ENCODE results near the gene SNX1. TPM values are rescaled to one million over a fixed set of nuclear protein-coding genes. Genes with fewer than 3 reads are reported as not detected.

Gene SNX1
- polyA plus RNA-seq, 1 donor (not counting 4 experiments of a cell fraction or from before 2014, with no cell fraction given): 90.2 TPM

DNA sequence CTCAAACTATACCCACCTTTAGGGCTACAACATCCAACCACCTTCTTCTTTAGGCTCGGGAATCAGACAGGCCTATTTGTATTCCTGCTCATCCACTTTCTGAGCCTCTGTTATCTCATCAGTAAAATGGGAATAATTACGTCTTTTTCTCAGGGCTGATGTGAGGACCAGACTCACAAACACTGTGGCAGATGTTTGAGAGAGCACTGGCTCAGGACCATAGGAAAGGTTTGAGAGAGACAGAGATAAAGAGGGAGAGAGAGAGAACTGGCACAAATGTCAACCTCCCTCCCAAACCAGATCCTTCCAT, 44.7 kb upstream of the SNX1 start:
- no peak for TF ChIP-seq EZH2 (IDR thresholded peaks at IDR 0.05; ENCODE audit: low read length)
- TF ChIP-seq, protein P1, sequence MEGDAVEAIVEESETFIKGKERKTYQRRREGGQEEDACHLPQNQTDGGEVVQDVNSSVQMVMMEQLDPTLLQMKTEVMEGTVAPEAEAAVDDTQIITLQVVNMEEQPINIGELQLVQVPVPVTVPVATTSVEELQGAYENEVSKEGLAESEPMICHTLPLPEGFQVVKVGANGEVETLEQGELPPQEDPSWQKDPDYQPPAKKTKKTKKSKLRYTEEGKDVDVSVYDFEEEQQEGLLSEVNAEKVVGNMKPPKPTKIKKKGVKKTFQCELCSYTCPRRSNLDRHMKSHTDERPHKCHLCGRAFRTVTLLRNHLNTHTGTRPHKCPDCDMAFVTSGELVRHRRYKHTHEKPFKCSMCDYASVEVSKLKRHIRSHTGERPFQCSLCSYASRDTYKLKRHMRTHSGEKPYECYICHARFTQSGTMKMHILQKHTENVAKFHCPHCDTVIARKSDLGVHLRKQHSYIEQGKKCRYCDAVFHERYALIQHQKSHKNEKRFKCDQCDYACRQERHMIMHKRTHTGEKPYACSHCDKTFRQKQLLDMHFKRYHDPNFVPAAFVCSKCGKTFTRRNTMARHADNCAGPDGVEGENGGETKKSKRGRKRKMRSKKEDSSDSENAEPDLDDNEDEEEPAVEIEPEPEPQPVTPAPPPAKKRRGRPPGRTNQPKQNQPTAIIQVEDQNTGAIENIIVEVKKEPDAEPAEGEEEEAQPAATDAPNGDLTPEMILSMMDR (optimal IDR thresholded peaks at IDR 0.05 in 1 of 3, IDR thresholded peaks at IDR 0.05 in 1 of 3, conservative IDR thresholded peaks at IDR 0.05 in 1 of 3; ENCODE audit: extremely low read depth in 1 of 3, insufficient read depth in 2 of 3, low read length in 3 of 3): no peak
- no peaks in the 10 kb centered on the region for H3K79me2 ChIP-seq (ENCODE audit: control insufficient read depth, insufficient read depth, low read length)
- H3K4me1 ChIP-seq (ENCODE audit: control insufficient read depth, extremely low read depth, insufficient read depth, low read length): no peaks in the 10 kb centered on the region
- no peak overlapping the region for H3K4me3 ChIP-seq (ENCODE audit: control insufficient read depth in 2 of 3, extremely low read depth in 1 of 3, insufficient read depth in 2 of 3, low read depth in 1 of 3, low read length in 3 of 3)
- H3K27me3 ChIP-seq (ENCODE audit: control insufficient read depth, extremely low read depth, insufficient read depth, low read length): peaks cover 5% of the 10 kb centered on the region
- no peaks in the 10 kb centered on the region for H4K20me1 ChIP-seq (ENCODE audit: control insufficient read depth, extremely low read depth, insufficient read depth, low read length)
- H3K4me2 ChIP-seq (ENCODE audit: control insufficient read depth, extremely low read depth, insufficient read depth, low read depth, low read length): no peak overlapping the region
- H3K9me3 ChIP-seq (ENCODE audit: control insufficient read depth, low read depth, low read length): no peaks in the 10 kb centered on the region
- dilution Hi-C loops (cut with MboI; ENCODE audit: extremely low pct_ligation_motif_present, low sequenced_read_pairs): no loop called here
- no peak for DNase-seq (ENCODE audit: low read depth, low spot score)
- H3K36me3 ChIP-seq (ENCODE audit: control insufficient read depth in 2 of 2, extremely low read depth in 1 of 2, insufficient read depth in 2 of 2, low read length in 2 of 2): no peaks in the 10 kb centered on the region
- no peak for FAIRE-seq
- no peak overlapping the region for H3K9ac ChIP-seq (ENCODE audit: control insufficient read depth, extremely low read depth, insufficient read depth, low read length)
- no peak overlapping the region for H3K27ac ChIP-seq (ENCODE audit: control insufficient read depth, insufficient read depth, low read length)
- no peaks in the 10 kb centered on the region for H3K9me1 ChIP-seq (ENCODE audit: control insufficient read depth, extremely low read depth, insufficient read depth, low read length)
- H2AFZ ChIP-seq (ENCODE audit: control insufficient read depth, low read length): no peak overlapping the region

DNA sequence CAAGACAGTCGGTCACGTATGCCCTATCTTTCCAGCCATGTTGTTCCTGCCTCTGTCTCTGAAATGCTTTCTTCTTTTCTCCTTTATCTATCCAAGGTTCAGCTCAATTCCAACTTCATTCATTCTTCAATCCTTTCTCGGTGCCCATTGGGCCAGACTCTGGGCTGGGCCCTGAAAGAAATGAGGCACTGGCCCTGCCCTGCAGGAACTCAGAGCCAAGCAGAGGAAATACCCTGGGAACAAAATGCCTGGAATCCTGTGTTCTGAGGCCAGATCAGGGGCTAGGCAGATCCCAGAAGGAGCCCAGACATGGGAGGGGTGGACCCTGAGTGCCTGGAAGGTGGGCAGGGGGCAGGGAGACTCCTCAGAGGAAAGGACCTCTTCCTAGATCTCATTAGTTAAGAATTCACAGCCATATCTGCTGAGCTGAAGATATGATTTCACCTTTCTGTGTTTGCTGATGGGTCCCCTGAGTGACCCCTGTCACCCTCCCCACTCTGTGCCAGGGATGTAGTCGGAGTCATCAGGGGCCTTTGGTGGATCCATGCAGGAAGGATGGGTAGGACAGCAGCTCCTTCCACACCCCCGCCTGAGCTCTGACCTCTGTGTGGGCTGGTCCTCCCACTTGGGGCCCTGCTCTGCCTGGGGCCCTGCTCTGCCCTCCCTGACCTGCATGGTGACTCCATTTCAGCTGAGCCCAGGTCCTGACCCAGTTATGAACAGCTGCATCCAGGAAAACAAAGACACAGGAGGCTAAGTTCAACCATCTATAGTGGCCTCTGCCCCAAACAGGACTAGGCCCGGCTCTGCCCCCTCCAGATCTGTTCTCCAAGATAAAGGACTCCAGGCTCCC, 44.1 kb upstream of the SNX1 start:
- H3K79me2 ChIP-seq (ENCODE audit: control insufficient read depth, insufficient read depth, low read length): no peaks in the 10 kb centered on the region
- H3K4me2 ChIP-seq (ENCODE audit: control insufficient read depth, extremely low read depth, insufficient read depth, low read depth, low read length): no peak overlapping the region
- H3K9ac ChIP-seq (ENCODE audit: control insufficient read depth, extremely low read depth, insufficient read depth, low read length): no peak overlapping the region
- no peaks in the 10 kb centered on the region for H3K9me1 ChIP-seq (ENCODE audit: control insufficient read depth, extremely low read depth, insufficient read depth, low read length)
- H3K27me3 ChIP-seq (ENCODE audit: control insufficient read depth, extremely low read depth, insufficient read depth, low read length): peaks cover 5% of the 10 kb centered on the region
- no peak for DNase-seq (ENCODE audit: low read depth, low spot score)
- TF ChIP-seq, protein P1 (optimal IDR thresholded peaks at IDR 0.05 in 1 of 3, IDR thresholded peaks at IDR 0.05 in 1 of 3, conservative IDR thresholded peaks at IDR 0.05 in 1 of 3; ENCODE audit: extremely low read depth in 1 of 3, insufficient read depth in 2 of 3, low read length in 3 of 3): no peak
- TF ChIP-seq EZH2 (IDR thresholded peaks at IDR 0.05; ENCODE audit: low read length): no peak
- no peak overlapping the region for H3K4me3 ChIP-seq (ENCODE audit: control insufficient read depth in 2 of 3, extremely low read depth in 1 of 3, insufficient read depth in 2 of 3, low read depth in 1 of 3, low read length in 3 of 3)
- no peak for FAIRE-seq
- dilution Hi-C loops (cut with MboI; ENCODE audit: extremely low pct_ligation_motif_present, low sequenced_read_pairs): no loop called here
- H3K4me1 ChIP-seq (ENCODE audit: control insufficient read depth, extremely low read depth, insufficient read depth, low read length): no peaks in the 10 kb centered on the region
- peak overlapping the region; percentile 31 for H3K27ac ChIP-seq (ENCODE audit: control insufficient read depth, insufficient read depth, low read length)
- H4K20me1 ChIP-seq (ENCODE audit: control insufficient read depth, extremely low read depth, insufficient read depth, low read length): no peaks in the 10 kb centered on the region
- no peaks in the 10 kb centered on the region for H3K9me3 ChIP-seq (ENCODE audit: control insufficient read depth, low read depth, low read length)
- no peaks in the 10 kb centered on the region for H3K36me3 ChIP-seq (ENCODE audit: control insufficient read depth in 2 of 2, extremely low read depth in 1 of 2, insufficient read depth in 2 of 2, low read length in 2 of 2)
- H2AFZ ChIP-seq (ENCODE audit: control insufficient read depth, low read length): peak overlapping the region; percentile 72

All from keratinocyte (primary cell).